GM12878 (cell line): ENCODE results near the gene TIMD4. TPM values are rescaled to one million over a fixed set of nuclear protein-coding genes. Genes with fewer than 3 reads are reported as not detected.

Experiments
- ATF3 ChIP-seq: IDR thresholded peaks from 2 replicates; pipeline ENCODE4 v1.6.1; 2011; ENCODE audit warnings: low read depth, mild to moderate bottlenecking, low read length, moderate library complexity, borderline replicate concordance; ENCODE audit errors: extremely low read depth
- CBX5 ChIP-seq: sonication (generic); IDR thresholded peaks from 2 replicates; pipeline ENCODE4 v1.6.1; 2016; ENCODE audit warnings: low read depth, moderate library complexity, mild to moderate bottlenecking, inconsistent platforms
- CREB1 ChIP-seq: IDR thresholded peaks from 2 replicates; pipeline ENCODE4 v1.6.1; 2012; ENCODE audit warnings: low read depth, mild to moderate bottlenecking, inconsistent platforms
- CUX1 ChIP-seq: IDR thresholded peaks from 2 replicates; pipeline ENCODE4 v1.6.1; 2012; ENCODE audit warnings: improper control_type of control experiment, low read depth, low read length; ENCODE audit not compliant: insufficient replicate concordance
- ESRRA ChIP-seq: IDR thresholded peaks from 2 replicates; pipeline ENCODE4 v1.6.1; 2012; ENCODE audit warnings: mild to moderate bottlenecking, low read length, improper control_type of control experiment
- HDAC2 ChIP-seq: fragments of 200-600 bp; sonication (generic); IDR thresholded peaks from 2 replicates; pipeline ENCODE4 v1.6.1; 2017
- NFYB ChIP-seq: IDR thresholded peaks from 2 replicates; pipeline ENCODE4 v1.6.1; 2011; ENCODE audit warnings: low read depth, mild to moderate bottlenecking, low read length, improper control_type of control experiment, moderate library complexity; ENCODE audit not compliant: insufficient read depth
- RELB ChIP-seq: fragments of 450-650 bp; IDR thresholded peaks from 2 replicates; pipeline ENCODE4 v1.6.1; 2017; ENCODE audit warnings: low read depth, mild to moderate bottlenecking, moderate library complexity
- RFX5 ChIP-seq: IDR thresholded peaks from 2 replicates; pipeline ENCODE4 v1.6.1; 2011; ENCODE audit warnings: low read depth, low read length, improper control_type of control experiment
- SMAD5 ChIP-seq: IDR thresholded peaks from 2 replicates; pipeline ENCODE4 v1.6.1; 2016; ENCODE audit warnings: antibody characterized with exemption, low read depth
- SRF ChIP-seq, 2 experiments: IDR thresholded peaks; 2 replicates each; pipeline ENCODE4 v1.6.1; 2011; ENCODE audit warnings: low read depth in 2 of 2, low read length in 2 of 2, mild to moderate bottlenecking in 1 of 2, moderate library complexity in 1 of 2
- ZBTB33 ChIP-seq: fragments of 450-650 bp; IDR thresholded peaks from 2 replicates; pipeline ENCODE4 v1.6.1; 2017; ENCODE audit warnings: mild to moderate bottlenecking
- ZNF687 ChIP-seq: fragments of 450-650 bp; IDR thresholded peaks from 2 replicates; pipeline ENCODE4 v1.6.1; 2017; ENCODE audit warnings: mild to moderate bottlenecking, moderate library complexity
- polyA plus RNA-seq, 11 experiments: library from polyadenylated mRNA; depleted of rRNA in 4 of 11; unstranded in 6 of 11; stranded (reverse) in 5 of 11; fragments of >200 nt; fragmentation: Nextera tagmentation in 4 of 11; fragmentation: Illumina TruSeq in 1 of 11; extraction: Ambion mirVana in 4 of 11; extraction: Trizol in 1 of 11; gene quantifications; 1 replicate in 1 of 11; 2 replicates in 10 of 11; pipeline versions ENCODE4 v1.2.1 to v1.2.3, GENCODE V29; 2011 to 2016; ENCODE audit warnings: inconsistent platforms in 2 of 11, missing spikeins in 2 of 11, low read depth in 1 of 11
- total RNA-seq, 4 experiments: library from RNA; depleted of rRNA in 3 of 4; stranded (reverse); fragments of >200 nt in 3 of 4; fragmentation: Illumina TruSeq in 1 of 4; extraction: Trizol in 1 of 4; gene quantifications; 2 replicates each; pipeline versions ENCODE4 v1.2.1 to v1.2.3, GENCODE V29; 2013 to 2021

The TIMD4 gene
- total and polyA plus RNA-seq, 10 of the 15 experiments (the other 5 are each of a cell fraction or from before 2014, with no cell fraction given), result 1.3 to 15.4 (median 5.3) TPM

- TF ChIP-seq CUX1 (peak; percentile 79), ESRRA (no peak), SMAD5 (no peak), NFYB (no peak), RFX5 (no peak), CREB1 (peak; percentile 77), CBX5 (no peak), ZBTB33 (no peak), ATF3 (no peak), RELB (peak; percentile 69; the same call in 1 of the 2 replicates), ZNF687 (no peak), SRF (IDR thresholded peaks at IDR 0.05; ENCODE audit: low read depth in 2 of 2, low read length in 2 of 2) (no peak), HDAC2 (no peak)
These were observed 40.7 kb downstream of the TIMD4 start (continued) for GRCh38 chr5:156922207-156922792.
